PC-3 (cell line): ENCODE data around the gene DPPA5.

ENCODE experiments used
- CTCF ChIP-seq: fragments of 300-600 bp; sonication (generic); conservative IDR thresholded peaks from 2 replicates; pipeline ENCODE4 v1.5.1; 2017; ENCODE audit warnings: antibody characterized with exemption, low read depth, mild to moderate bottlenecking, low read length
- EZH2 ChIP-seq: fragments of 300-600 bp; sonication (generic); IDR thresholded peaks from one replicate; pipeline ENCODE4 v1.6.1; 2017; ENCODE audit warnings: antibody characterized with exemption, mild to moderate bottlenecking, low read length; ENCODE audit not compliant: unreplicated experiment
- EZH2phosphoT487 ChIP-seq: fragments of 300-600 bp; sonication (generic); IDR thresholded peaks from 2 replicates; pipeline ENCODE4 v1.6.1; 2018; ENCODE audit warnings: mild to moderate bottlenecking, antibody characterized with exemption, low read length, borderline replicate concordance

- no peak for TF ChIP-seq CTCF
- no peak for TF ChIP-seq EZH2
- no peak for TF ChIP-seq EZH2phosphoT487
Measured at GRCh38 chr6:73309535-73309784, 44.6 kb downstream of the DPPA5 start.
